Measurements from ENCODE around the gene COL6A2.
"Not testable (repeated sequence)": the region's sequence is repeated elsewhere in the genome, so short reads cannot be mapped to it uniquely, and the experiment has no call there.

The COL6A2 gene

DNA sequence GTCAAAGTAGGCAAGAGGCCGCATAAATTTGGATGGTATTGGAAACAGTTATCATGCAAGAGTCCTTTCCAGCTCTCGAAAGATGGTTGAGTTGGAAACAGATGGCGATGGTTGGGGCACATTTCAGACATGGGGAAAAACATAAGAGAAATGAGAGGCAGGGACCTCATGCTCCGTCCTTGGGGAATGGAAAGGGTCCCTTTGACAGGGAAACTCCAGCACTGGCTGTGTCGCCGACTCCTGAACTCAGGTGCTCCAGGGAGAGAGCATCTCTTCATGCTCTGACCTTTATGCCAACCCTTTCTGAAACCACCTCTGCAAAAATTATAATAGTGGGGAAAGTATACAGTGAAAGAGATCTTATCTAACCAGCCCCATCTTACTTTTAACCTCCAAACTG lies 36.8 kb upstream of the COL6A2 start:
- no peak for DNase-seq

DNA sequence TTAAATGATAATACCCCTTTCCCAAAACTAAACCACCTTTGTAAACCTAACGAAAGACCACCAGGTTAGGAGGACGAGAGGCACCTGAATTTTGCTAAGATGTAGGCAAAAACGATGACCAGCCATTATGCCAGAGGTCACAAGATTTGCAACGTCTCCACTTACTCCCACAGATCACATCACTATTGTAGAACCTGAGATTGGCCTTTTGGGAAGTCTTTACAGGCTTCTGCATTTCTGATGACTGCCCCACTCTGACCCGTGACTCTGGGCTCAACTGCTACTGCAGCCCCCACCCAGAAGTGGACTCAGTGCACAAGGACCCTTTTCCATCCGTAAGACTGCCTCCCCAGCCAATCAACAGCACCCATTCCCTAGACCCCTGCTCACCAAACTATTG lies 36.4 kb upstream of the COL6A2 start:
- no peak for DNase-seq

DNA sequence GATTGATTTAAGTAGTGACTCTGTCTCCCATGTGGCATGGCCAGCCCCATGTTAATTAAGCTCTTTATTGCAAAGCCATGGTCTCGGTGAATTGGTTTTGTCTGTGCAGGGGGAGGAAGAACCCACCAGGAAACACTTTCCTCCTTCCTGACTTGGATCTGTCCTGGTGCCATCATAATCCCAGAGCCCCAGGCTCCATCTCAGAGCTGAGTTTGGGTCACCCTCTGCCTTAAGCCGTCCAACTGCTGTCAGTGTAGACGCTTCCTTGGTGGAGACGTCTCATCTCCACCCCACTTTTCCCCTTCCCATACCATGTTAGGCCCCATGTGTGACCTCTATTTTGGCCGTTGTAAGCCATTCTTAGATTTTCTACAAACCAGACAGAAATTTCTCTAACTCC lies 36.0 kb upstream of the COL6A2 start:
- DNase-seq: no peak

DNA sequence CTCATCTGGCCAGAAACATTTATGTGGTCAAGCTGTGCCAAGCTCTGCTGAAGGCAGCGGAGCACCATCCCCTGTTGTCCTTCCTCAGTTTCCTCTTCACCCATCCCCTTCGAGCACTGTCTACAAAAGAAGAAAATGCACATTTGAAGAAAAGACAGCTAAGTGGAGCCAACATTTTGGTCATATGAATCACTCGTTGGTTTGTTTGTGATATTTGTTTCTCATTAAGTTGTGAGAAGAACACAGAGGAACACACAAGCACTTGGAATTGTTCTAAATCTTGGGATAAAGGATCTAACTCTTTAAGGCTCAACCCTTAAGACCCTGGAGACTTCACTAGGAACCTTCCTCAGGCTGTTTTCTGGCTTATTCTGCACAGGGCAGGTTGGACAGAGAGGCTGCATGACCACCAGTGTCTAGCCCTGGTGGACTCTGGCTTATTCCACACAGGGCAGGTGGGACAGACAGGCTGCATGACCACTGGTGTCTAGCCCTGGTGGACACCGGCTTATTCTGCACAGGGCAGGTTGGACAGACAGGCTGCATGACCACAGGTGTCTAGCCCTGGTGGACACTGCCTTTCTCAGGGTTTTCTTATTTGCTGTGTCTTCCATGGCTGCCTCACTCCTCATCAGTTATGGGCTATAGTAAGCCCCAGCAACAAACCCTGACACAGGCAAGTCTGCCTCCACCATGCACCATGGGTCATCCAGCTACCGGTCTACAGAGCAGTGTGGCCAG lies 35.3 kb upstream of the COL6A2 start:
- no peak for DNase-seq

DNA sequence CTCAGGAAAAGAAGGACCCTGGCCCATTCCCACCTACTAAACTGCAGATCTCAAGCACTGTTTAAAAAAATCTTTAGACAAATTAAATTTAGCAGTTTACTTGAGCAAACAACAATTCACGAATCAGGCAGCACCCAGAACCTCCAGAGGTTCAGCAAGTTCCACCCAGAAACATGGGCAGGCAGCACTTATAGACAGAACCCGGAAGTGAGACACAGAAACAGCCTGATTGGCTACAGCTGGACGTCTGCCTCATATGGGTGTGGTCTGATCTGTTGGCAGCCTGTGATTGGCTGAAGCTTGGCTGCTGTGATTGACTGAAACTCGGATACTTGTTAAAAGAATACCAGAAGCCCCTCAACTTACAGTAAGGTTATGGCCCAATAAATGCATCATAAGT lies 34.7 kb upstream of the COL6A2 start:
- DNase-seq: no peak

DNA sequence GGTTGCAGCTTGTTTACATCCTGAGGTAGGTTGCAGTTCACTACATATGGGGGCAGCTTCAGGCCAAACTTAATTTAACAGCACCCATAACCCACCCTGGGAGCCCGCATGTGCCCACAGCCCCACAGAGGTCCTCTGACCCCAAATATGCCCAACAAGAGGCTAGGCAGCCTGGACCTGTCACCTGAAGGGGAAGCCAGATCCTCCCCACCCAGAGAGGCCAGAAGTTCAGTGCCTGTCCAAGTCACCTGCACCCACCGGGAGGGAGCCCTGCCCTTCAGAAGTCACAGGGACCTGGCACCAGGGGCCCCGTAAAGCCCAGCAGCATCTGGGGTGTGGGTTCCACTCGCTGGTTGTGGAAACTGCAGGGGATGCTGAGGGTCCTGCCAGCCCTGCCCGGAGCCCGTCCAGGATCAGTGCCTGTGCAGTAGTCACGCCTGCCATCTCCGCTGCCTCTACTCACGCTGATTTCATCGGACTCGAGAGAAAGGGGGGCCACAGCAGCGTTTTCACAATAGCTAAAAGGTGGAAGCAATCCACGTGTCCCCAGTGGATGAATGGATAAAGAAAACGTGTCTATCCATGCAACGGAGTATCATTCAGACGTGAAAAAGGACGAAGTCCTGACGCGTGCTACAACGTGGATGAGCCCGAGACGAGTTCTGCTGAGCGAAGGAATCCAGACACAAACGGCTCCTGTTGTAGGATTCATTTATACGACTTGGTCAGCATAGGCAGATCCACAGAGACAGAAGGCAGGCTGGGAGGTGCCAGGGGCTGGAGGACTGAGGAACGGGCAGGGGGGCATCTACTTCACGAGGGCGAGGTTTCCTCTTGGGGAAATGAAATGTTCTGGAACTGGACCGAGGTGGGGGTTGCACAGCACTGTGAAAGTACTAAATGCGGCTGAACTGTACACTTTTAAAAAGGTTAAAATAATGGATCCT lies 33.9 kb upstream of the COL6A2 start:
- no peak for DNase-seq

DNA sequence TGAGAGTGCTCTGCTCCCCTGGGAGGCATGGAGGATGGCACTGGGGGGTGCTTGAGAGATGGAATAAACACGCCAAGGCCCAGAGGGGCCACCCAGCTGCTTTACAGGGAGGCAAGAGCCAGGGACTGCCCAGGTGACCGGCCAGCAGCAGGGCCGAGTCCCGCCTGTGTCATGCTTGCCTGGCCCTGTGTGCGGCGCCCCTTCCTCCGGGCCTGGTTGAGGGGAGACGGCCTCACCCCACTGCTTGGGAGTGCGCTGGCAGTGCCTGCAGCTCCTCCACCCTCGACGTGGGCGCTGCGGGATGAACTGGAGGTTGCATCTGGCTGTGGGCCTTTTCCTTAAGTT lies 33.1 kb upstream of the COL6A2 start:
- no peak for DNase-seq

DNA sequence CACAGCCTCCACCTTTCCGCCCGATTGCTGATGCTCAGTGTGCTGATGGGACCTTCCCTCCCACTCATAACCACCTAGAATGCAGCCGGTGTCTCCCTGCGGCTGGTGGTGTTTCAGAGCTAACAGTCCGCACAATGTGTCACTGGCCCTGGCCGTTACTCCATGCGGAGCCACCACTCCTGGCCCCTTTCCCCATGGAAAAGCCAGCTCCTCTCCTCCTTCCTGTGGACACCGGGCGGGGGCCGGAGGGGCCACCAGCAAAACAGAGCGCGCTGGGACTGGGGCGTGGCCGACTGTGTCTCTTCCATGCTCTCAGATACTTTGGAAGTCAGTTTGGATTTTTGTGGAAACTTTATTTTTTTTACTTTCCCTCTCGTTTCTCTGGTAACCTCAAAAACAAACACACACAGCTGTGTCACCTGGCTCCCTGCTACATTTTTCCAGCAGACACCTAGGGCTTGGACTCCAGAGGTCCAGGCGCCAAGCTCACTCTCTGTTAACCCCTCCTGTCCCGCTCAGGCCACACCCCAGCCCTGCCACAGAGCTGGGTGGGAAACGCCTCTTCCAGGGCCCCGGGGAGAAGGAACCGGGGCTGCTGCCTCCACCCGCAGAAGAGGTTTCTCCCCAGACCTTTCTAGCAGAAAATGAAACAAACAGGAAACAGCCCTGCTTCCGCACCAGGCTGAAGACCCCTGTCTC lies 32.5 kb upstream of the COL6A2 start:
- no peak for DNase-seq

DNA sequence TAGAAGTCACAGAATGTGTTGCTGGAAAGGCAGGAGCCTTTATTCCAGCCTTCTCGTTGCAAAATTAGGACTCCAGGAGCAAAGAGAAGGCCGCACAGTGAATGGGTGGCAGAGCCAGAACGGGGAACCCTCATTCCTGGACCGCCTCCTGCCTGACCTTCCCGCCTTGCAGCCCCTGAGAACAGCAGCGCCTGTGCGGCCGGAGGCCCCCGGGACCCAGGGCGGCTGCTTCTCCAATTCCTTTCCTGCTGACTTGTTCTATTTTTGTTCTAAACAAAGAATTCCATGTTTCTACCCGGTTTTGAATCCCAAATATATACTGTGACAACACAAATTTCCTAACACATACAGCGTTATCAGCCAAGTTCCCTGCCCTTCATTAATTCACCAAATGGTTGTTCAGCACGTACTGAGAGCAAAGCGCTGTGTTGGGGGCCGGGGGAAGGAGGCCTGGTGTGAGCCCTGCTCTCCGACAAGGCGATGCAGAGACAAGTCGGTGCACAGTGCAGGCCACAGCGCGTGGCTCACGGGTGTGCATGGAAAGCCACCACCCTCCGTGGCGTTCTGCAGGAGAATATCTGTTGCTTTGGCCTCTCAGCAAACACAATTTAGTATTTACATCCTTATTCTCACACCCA lies 31.9 kb upstream of the COL6A2 start:
- no peak for DNase-seq

DNA sequence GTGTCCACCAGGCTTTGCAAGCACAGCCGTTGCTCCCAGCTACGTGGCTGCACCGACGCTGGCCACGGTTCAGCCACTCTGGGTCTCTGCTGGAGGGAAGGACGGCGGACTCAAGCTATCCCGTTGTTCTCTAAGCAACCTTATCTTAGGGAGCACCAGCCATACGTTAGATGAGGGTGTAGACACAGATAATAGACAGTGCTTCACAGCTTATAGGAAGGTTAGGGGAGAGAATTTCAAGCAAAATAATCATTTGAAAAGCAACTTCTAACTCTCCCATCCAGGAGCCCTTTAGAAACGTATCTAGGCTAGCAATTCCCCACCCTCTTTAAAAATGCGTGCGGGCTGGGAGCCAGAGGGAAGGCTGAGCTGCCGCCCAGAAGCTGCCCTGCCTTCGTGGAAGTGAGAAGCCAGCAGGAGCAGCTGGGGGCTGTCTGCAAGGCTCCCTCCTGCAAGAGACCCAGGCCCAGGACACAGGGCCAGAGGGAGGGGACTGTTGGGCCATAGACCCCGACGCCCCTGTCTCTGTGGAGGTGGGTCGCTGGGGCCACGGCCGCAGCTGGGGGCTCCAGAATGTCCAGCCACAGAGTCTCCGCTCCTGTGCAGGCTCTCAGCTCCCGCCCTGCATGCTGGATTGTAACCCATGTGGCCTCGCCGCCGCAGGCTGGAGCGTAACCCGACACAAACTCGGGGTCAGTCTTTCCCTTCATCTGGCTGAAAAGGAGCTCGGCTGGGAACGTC lies 31.2 kb upstream of the COL6A2 start:
- no peak for DNase-seq

DNA sequence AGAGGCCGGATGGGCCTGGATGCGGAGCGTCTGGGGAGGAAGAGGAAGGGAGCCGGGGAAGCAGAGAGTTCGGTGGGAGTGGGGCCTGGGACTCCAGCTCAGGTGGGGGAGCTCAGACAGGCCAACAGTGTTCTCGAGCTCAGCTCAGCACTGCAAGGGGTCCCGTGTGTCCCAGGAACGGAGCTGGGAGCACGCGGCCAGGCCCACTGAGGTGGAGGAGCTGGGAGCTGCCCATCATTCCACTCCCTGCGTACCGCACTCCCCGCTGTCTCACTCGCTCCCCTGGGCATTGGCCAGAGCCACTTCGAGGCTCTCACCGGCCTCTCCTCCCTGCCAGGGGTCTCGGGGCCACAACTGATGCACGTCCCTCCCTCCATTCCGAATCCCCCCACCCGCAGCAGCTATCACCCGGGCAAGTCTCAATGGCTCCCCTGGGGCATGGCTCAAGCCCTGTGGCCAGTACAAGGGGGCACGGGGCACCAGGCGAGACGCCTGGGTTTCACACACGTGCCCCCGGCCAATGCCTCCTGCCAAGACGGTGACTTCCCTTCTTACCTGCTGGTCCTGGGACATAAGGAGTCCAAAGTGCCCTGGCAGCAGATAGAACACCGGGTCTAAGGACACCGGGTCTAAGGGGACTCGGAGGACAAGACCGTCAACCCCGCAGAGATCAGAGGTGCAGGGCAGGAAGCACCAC lies 30.3 kb upstream of the COL6A2 start:
- DNase-seq: no peak

DNA sequence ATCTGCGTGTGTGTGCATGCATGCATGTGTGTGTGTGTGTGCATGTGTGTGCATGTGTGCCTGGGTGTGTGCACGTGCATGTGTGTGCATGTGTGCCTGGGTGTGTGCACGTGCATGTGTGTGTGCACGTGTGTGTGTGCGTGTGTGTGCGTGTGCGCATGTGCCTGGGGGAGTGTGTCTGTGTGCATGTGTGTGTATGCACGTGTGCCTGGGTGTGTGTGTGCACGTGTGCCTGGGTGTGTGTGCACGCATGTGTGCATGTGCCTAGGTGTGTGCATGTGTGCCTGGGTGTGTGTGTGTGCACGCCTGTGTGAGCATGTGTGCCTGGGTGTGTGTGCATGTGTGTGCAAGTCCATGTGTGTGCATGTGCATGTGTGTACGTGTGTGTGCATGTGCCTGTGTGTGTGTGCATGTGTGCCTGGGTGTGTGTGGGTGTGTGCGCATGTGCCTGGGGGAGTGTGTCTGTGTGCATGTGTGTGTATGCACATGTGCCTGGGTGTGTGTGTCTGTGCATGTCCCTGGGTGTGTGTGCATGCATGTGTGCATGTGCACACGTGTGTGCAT lies 29.3 kb upstream of the COL6A2 start:
- no peak for DNase-seq

DNA sequence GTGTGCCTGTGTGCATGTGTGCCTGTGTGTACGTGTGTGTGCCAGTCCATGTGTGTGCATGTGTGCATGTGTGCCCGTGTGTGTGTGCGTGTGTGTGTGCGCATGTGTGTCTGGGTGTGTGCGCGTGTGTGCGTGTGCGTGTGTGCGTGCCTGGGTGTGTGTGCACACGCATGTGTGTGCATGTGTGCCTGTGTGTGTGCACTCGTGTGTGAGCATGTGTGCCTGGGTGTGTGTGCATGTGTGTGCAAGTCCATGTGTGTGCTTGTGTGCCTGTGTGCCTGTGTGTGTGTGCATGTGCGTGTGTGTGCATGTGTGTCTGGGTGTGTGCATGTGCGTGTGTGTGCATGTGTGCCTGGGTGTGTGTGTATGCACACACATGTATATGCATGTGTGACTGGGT lies 28.7 kb upstream of the COL6A2 start:
- DNase-seq: no peak

DNA sequence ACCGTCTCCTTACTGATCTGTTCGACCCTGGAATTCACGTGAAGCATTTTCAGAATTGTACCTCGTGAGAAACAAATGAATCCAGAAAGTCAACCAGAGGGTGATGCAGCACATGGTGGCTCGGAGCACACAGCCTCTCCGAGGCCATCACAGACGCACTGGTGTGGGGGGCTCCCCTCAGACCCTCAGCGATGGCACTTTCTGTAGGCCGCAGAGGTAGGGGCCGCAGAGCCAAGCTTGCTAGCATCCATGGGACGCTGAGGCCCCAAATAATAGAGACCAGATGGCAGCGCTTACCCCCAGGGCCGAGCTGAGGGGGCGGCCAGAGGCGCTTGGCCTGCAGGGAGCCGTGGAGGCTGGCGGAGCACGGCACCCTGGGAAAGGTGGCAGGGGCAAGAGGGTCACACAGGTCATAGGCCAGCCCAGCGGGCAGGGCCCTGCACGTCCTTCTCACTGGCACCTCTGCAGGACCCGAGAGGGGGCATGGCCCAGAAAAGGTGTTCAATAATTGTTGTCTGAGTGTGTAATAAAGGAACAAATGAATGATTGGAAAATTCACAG lies 28.1 kb upstream of the COL6A2 start:
- no peak for DNase-seq

DNA sequence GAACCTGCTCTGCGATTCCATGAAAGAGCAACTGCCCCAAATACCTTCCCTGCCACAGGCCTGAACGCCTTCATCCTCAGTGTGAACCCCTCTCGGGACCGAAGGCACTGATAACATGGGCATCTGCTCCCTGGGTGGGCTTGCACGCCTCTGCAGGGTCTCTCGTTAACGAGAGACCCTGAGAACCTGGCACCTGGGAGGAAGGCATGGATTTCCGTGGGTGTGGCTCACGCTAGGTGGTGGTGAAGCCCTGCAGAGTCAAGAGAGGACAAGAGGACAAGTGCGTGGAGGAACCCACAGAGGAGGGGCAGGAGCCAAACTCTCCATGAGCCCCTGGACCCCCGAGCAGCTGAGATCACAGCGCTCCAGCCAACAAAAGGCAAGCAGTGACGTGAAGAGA lies 26.8 kb upstream of the COL6A2 start:
- DNase-seq: no peak

DNA sequence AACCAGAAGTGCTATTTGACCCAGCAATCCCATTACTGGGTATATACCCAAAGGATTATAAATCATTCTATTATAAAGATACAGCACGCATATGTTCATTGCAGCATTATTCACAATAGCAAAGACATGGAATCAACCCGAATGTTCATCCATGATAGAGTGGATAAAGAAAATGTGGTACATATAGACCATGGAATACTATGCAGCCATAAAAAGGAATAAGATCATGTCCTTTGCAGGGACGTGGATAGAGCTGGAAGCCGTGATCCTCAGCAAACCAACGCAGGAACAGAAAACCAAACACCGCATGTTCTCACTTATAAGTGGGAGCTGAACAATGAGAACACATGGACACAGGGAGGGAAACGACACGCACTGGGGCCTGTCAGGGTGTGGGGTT lies 21.2 kb upstream of the COL6A2 start:
- DNase-seq: not testable (repeated sequence)

DNA sequence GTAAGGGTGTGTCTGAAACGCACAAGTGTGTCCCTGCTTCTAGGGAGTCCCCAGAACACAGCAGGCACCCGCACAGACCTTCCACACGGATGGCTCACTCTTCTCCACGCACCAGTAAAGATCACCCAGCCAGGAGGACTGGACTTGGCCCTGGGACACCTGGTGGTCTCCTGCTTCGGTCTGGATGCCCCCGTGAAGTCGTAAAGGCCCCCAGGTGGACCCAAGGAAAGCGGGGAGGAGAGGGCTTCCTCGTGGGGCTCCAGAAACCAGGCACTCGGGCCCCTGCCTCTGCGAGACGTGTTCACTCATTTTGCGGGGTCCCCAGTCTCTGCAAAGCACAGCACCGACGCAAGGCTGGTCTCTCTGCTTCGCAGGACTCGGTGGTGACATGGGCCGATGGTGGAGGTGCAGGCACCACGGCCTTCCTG lies 20.2 kb upstream of the COL6A2 start:
- DNase-seq: no peak

DNA sequence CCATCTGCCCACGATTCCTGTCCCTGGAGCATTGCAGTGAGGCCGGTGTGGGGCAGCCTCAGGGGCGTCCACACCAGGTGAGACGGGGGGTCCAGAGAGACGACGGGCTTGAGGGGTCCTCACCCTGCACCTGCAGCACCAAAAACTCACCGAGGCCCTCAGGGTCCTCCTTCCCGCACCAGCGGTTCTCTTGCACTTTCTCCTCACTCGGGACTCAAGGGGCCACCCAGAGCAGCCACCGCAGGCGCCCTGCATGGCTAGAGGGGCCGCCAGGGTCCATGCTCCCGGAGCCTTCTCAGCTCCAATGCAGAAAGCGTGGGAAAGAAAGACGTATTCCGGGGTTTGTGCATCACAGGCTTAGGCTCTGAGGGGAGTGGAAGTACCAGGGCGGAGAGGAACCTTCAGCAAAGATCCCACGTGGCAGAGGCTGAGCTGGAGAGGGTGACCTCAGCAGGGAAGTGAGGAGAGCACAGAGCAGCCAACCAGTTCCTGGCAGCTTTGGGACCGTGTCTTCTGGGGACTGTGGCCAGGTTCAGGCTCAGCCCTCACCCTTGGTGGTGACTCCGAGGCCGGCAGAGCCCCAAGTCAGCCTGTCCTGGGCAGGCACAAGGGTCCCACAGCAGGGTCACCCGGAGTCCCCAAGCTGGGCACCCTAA lies 19.5 kb upstream of the COL6A2 start:
- no peak for DNase-seq

DNA sequence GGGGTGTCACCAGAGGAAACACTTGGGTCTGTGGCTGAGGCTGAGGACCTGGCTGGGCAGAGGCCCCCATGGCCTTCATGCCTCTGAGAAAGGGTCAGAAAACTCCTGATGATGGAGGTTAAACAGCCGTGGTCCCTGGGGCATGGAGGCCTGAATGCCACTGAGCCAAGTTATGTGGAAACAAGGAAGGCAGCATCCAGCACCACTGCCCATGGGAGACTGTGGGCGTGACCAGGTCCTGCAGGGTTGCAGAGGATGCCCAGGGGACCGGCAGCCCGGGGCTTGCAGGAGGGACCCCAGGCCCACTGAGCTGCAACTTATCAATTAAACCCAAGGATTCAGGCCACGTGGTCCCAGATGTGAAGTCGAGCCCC lies 18.9 kb upstream of the COL6A2 start:
- no peak for DNase-seq

DNA sequence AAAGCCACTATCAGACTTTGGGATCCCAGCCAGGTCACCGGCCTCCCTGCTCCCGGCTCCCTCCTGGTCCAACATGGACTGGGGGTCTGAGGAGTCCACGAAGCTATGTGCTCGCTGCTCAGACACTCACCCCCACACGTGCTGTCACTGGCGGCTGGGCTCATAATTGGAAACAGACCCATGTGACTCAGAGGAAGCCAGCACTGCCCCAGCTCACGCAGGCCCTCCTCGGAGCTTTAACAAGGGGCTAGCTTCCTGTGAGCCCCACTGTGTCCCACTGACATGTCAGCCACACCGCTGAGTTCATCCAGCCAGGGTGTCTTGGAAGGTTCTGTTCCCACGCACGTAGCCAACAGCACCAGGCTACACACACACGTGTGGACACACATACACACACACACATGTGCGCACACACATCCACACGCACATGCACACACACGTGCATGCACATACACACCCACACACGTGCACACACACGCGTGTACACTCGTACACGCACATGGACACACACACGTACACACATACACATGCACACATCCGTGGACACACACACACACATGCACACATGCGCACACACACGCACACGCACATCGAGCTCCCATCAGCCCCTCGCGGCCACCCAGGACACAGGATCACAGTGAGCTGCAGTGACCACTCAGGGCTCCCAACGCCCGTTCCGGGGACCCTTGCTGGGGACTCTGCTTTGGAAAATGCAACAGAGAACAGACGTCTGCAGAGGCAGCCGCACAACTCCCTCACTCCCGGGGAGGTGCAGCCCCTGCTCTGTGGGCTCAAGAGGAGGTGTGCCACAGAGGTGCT lies 18.4 kb upstream of the COL6A2 start:
- no peak for DNase-seq

Measured in stimulated activated CD4-positive, alpha-beta T cell treated with anti-CD3 and anti-CD28 coated beads, Interleukin-4, amount 100 ng/mL, for 1 hour (primary cell).